Spinal cord (tissue), 10 donors: ENCODE results near the gene DCTN1. TPM values are rescaled to one million over a fixed set of nuclear protein-coding genes. Genes with fewer than 3 reads are reported as not detected.
"Not testable (repeated sequence)": the region's sequence is repeated elsewhere in the genome, so short reads cannot be mapped to it uniquely, and the experiment has no call there.

ENCODE experiments used
- DNase-seq, 6 donors: peaks; one replicate each; pipeline versions ENCODE4 v3.0.0 to v3.0.0-alpha.2; 2013 to 2015; ENCODE audit warnings: low spot score in 6 of 6, low read depth in 4 of 6
- H3K27ac ChIP-seq: one replicate; pipeline ENCODE4 v1.5.1; 2013; ENCODE audit warnings: low read depth, low read length, control low read depth
- H3K27me3 ChIP-seq: one replicate; pipeline ENCODE4 v1.6.1; 2013; ENCODE audit warnings: low read length; ENCODE audit not compliant: control insufficient read depth, insufficient read depth
- H3K36me3 ChIP-seq: one replicate; pipeline ENCODE4 v1.6.1; 2013; ENCODE audit warnings: low read length; ENCODE audit not compliant: control insufficient read depth, insufficient read depth
- H3K4me1 ChIP-seq: one replicate; pipeline ENCODE4 v1.6.1; 2013; ENCODE audit warnings: low read length; ENCODE audit not compliant: control insufficient read depth, insufficient read depth
- H3K4me3 ChIP-seq: one replicate; pipeline ENCODE4 v1.5.1; 2013; ENCODE audit warnings: low read depth, low read length, control low read depth
- H3K9me3 ChIP-seq: one replicate; pipeline ENCODE4 v1.6.1; 2013; ENCODE audit warnings: low read length; ENCODE audit not compliant: control insufficient read depth, insufficient read depth
- WGBS: methylation state at CpG from one replicate; pipeline ENCODE4 v1.1.5; 2013; ENCODE audit warnings: missing lambda C conversion rate; ENCODE audit not compliant: insufficient coverage; 5-methylcytosine and 5-hydroxymethylcytosine counted together
- polyA plus RNA-seq, 2 donors: library from polyadenylated mRNA; unstranded; fragments of 120-200 nt; gene quantifications; one replicate each; pipeline ENCODE4 v1.2.1, GENCODE V29; 2013; ENCODE audit not compliant: insufficient read length in 2 of 2
- total RNA-seq, 2 donors: library from RNA; depleted of rRNA in 1 of 2; stranded (reverse); fragments of 120-200 nt in 1 of 2; fragments of >200 nt in 1 of 2; gene quantifications; one replicate each; pipeline versions ENCODE4 v1.2.3 to v1.2.4, GENCODE V29; 2013 to 2014
- donor health status: healthy.

Gene DCTN1
- total and polyA plus RNA-seq, 4 donors = 99.4 to 296 (median 197) TPM

DNA sequence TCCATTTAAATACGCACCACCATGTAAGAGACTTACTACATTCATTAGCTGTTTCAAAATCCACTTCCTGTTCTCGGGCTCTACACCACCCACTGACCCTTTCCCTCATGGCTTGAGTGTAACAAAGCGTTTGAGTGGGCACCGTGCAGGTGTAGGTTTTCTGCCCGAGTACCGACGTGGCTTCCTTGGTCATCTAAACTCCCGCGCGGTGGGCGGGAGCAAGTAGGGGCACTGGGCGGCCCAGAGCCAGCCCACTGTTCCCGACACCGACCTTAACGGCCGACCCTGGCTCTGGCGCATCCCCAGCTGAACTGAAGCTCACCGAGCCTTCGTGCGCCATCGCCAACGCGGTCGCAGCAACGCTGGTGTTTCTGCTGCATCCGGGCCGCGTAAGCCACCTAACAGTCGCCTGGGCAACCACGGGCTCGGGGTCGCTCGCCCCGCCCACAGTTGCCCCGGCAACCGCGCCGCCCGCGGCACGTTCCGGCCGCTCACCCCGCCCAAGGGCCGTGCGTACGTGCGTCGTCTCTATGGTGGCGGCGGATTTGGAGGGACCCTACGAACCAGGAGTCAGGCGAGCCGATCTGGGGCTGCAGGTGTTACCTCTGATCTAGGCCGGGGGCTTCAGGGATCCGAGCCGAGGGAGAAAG is 41.2 kb upstream of the DCTN1 start, which contains the start of the genes C2orf81 and WDR54:
Gene C2orf81, minus strand, starts transcription at position 399 of the 650 bp plus-strand sequence. Its CDS starts 59 bp downstream, at position 340.
Gene WDR54, plus strand, starts transcription at position 510 of the 650 bp plus-strand sequence. CDS start 424 bp downstream, outside the sequence.
- Histone ChIP-seq H3K4me1 (peaks cover 25% of the 10 kb centered on the region), H3K4me3 (peak within 1 kb of the TSS; percentile 86), H3K36me3 (peaks cover 22% of the 10 kb centered on the region), H3K9me3 (no peaks in the 10 kb centered on the region), H3K27me3 (no peaks in the 10 kb centered on the region), H3K27ac (peak within 1 kb of the TSS; percentile 67)
- DNase-seq = peak; percentile 80 to 97 (median 84)
- WGBS = under 1% methylated on average over 56 of the region's 57 CpGs

DNA sequence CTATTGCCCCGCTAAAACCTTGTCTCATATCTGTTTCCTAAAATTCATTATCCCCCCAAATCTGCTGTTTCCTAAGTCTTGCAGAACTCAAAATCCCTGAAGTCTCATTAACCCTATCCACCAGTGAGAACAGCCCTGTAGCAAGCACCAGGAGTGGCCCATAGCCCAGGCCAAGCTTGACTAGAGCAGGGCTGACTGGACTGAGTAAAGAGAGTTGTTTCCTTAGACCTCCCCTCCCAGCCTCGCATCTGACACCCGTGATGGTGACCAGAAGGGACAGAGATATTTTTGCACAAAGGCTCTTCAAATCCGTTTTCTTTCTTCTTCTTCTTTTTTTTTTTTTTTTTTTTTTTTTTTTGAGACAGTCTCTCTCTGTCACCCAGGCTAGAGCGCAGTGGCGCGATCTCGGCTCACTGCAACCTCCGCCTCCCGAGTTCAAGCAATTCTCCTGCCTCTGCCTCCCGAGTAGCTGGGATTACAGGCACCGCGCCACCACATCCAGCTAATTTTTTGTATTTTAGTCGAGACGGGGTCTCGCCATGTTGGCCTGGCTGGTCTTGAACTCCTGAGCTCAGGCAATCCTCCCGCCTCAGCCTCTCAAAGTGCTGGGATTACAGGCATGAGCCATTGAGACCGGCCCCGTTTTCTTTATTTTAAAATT is 40.5 kb upstream of the DCTN1 start:
- not testable (repeated sequence) for H3K27ac ChIP-seq, DNase-seq, H3K27me3 ChIP-seq, H3K9me3 ChIP-seq
- Histone ChIP-seq H3K4me1 (peaks cover 33% of the 10 kb centered on the region), H3K36me3 (peaks cover 18% of the 10 kb centered on the region), H3K4me3 (peak overlapping the region; percentile 86)
- 84% methylated on average over 14 of the region's 19 CpGs for WGBS

DNA sequence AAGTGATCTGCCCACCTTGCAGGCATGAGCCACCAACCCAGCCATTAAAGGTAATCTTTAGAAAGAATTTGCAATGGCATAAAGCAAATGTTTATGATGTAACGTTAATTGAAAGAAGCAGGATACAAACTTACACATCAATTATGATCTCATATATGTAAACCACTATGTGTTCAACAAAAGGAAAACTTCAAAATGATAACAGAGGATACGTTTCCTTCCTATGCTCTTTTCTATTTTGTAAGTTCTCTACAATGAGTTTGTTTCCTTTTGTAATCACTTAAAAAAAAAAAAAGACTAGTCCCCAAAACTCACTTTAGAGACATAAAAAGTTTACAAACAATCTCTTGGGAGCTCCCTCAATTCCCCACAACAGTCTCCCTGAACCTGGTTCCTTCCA is 39.9 kb upstream of the DCTN1 start:
- Histone ChIP-seq H3K27ac (no peak overlapping the region), H3K36me3 (peaks cover 12% of the 10 kb centered on the region), H3K9me3 (no peaks in the 10 kb centered on the region), H3K27me3 (peaks cover 3% of the 10 kb centered on the region), H3K4me3 (no peak overlapping the region), H3K4me1 (peaks cover 38% of the 10 kb centered on the region)
- no peak for DNase-seq
- WGBS = no CpG with 5 or more reads among the region's 2 CpGs

GRCh38 chr2:74419345-74419744 is 39.2 kb upstream of the DCTN1 start:
- DNase-seq = no peak
- H3K9me3 ChIP-seq = no peaks in the 10 kb centered on the region
- peaks cover 3% of the 10 kb centered on the region for H3K27me3 ChIP-seq
- H3K27ac ChIP-seq = no peak overlapping the region
- H3K4me1 ChIP-seq = peaks cover 45% of the 10 kb centered on the region
- no CpG with 5 or more reads among the region's 1 CpG for WGBS
- peaks cover 11% of the 10 kb centered on the region for H3K36me3 ChIP-seq
- no peak overlapping the region for H3K4me3 ChIP-seq

DNA sequence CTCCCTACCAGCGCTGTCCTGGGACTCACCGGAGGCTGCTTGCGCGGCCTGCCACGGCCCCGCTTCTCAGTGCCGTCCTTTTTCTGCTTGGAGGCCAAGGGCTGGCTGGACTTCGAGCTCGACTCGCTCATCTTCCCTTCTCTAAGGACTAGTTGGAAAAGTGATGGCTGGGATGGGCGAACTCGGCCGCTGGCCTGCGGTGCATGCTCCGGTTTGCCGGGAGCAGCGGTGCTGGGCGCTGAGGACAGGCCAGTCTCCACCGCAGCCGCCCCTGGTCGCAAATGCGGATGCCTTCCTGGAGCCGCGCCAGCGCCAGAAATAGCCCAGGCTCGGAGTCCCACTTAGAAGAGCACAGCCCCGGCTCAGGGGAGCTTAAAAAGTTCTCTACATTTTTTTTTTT is 38.2 kb upstream of the DCTN1 start:
- no peak for DNase-seq
- Histone ChIP-seq H3K27ac (no peak overlapping the region), H3K4me1 (peaks cover 51% of the 10 kb centered on the region), H3K27me3 (peaks cover 3% of the 10 kb centered on the region), H3K9me3 (no peaks in the 10 kb centered on the region), H3K36me3 (peaks cover 12% of the 10 kb centered on the region), H3K4me3 (no peak overlapping the region)
- WGBS = 84% methylated on average over 17 of the region's 27 CpGs

DNA sequence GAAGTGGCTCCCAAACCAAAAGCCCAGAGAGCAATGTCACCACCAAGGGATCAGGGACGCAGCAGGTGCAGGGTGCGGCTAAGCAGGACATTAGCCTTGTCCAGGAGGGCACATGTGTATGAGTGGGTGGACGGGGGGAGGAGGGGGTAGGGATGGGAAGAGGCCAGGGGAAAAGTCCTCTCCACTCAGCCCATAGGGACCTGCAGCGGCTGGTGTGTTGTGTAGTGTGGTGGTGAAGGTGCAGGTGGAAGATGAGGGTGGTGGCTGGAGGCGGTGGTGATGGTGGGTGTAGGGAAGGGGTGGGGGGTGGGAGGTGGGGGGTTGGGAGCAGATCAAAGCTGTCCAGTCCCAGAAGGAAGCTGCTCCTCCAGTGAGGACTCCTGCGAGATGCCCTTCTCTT is 37.7 kb upstream of the DCTN1 start:
- Histone ChIP-seq H3K36me3 (peaks cover 12% of the 10 kb centered on the region), H3K27me3 (peaks cover 3% of the 10 kb centered on the region)
- WGBS = 84% methylated on average over 4 of the region's 6 CpGs

GRCh38 chr2:74417197-74417596 is 37.1 kb upstream of the DCTN1 start:
- Histone ChIP-seq H3K4me1 (peaks cover 45% of the 10 kb centered on the region), H3K36me3 (peaks cover 12% of the 10 kb centered on the region), H3K27ac (no peak overlapping the region), H3K27me3 (peaks cover 3% of the 10 kb centered on the region), H3K9me3 (no peaks in the 10 kb centered on the region), H3K4me3 (no peak overlapping the region)
- WGBS = 67% methylated on average over 2 of the region's 3 CpGs
- DNase-seq = no peak

More for the DNA sequence above, 37.7 kb upstream of the DCTN1 start:
- Histone ChIP-seq H3K4me3 (no peak overlapping the region), H3K4me1 (peaks cover 51% of the 10 kb centered on the region), H3K9me3 (no peaks in the 10 kb centered on the region), H3K27ac (no peak overlapping the region)
- no peak for DNase-seq

DNA sequence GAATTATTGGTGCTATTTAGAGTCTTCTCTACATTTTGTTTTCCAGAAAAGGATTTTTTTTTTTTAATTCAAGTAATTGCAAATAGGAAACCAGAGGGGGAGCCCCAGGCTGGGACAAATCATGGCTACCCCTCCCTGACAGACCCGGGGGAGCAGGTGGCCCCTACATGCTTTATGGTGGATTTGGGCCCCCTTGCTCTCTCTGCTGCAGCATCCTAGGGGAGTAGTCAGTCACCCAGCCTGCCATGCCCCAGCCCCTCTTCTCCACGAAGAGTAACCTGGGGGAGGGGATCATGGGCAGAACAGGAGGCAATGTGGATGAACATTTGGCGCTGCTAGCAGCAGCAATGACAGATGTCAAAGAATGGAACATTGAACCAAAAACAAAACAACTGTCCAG is 36.7 kb upstream of the DCTN1 start:
- no peak overlapping the region for H3K4me3 ChIP-seq
- H3K9me3 ChIP-seq = no peaks in the 10 kb centered on the region
- no peak for DNase-seq
- H3K27ac ChIP-seq = no peak overlapping the region
- H3K4me1 ChIP-seq = peaks cover 41% of the 10 kb centered on the region
- WGBS = 31% methylated on average over 2 of the region's 3 CpGs
- peaks cover 12% of the 10 kb centered on the region for H3K36me3 ChIP-seq
- peaks cover 3% of the 10 kb centered on the region for H3K27me3 ChIP-seq

DNA sequence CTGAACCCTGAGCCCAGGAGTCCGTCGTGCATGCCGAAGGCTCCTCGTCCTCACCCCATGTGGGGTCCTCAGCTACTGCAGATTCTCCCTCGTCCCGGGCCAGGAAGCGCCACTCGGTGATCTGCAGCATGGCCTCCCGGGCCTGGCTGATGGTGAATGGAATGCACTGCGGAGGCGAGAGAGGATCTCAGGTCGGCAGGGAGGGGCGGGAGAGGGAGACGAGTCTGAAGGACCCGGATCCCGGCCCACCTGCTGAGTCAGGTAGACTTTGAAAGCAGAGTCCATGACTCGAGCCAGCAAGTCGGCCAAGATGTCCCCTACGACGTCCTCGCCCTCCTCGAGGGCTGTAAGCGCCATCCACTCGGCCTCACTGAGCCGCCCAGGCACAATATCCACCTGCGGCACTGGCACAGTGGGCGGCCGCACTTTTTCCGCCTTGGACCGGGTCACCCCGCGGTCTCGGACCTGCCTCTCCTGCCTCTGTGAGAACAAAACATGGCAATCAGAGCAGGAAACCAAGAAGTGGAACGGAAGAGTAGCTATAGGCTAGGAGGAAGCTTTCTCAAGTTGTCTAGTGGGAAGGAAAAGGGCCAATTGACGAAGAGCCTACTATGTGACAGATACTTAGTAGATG is 35.8 kb upstream of the DCTN1 start:
- Histone ChIP-seq H3K4me1 (peaks cover 35% of the 10 kb centered on the region), H3K36me3 (peaks cover 12% of the 10 kb centered on the region), H3K9me3 (no peaks in the 10 kb centered on the region), H3K27me3 (peaks cover 3% of the 10 kb centered on the region), H3K4me3 (peak overlapping the region; percentile 65), H3K27ac (no peak overlapping the region)
- DNase-seq = no peak
- WGBS = 55% methylated on average over 33 of the region's 35 CpGs
